Activated T-helper 1 cell treated with Interleukin-2 at 50 U/mL for 16 hours (primary cell): ENCODE measurements around the gene VWA3B.
"Not testable (repeated sequence)": the region's sequence is repeated elsewhere in the genome, so short reads cannot be mapped to it uniquely, and the experiment has no call there.

Source experiments
- DNase-seq: peaks from one replicate; pipeline ENCODE4 v3.0.0-alpha.2; 2020; ENCODE audit warnings: low read depth

The VWA3B gene

GRCh38 chr2:98086491-98087446, at the start of gene VWA3B:
TSS of gene VWA3B (plus strand) at chr2:98087167. CDS start at chr2:98093093, 5,926 bp downstream.
- DNase-seq, result no peak

GRCh38 chr2:98037206-98037605, 49.8 kb upstream of the VWA3B start:
- no peak for DNase-seq

GRCh38 chr2:98037666-98038336, 49.2 kb upstream of the VWA3B start:
- DNase-seq, result no peak

GRCh38 chr2:98039085-98039756, 47.7 kb upstream of the VWA3B start:
- DNase-seq, result no peak

- no peak for DNase-seq
These were observed 46.5 kb upstream of the VWA3B start for GRCh38 chr2:98040331-98040939.

GRCh38 chr2:98043101-98043500, 43.9 kb upstream of the VWA3B start:
- no peak for DNase-seq

- DNase-seq, result not testable (repeated sequence)
These were observed 42.2 kb upstream of the VWA3B start for GRCh38 chr2:98044730-98045129.

GRCh38 chr2:98050070-98050469, 36.9 kb upstream of the VWA3B start:
- no peak for DNase-seq

GRCh38 chr2:98058191-98058975, 28.6 kb upstream of the VWA3B start:
- no peak for DNase-seq

GRCh38 chr2:98060277-98060676, 26.7 kb upstream of the VWA3B start:
- DNase-seq, result no peak

GRCh38 chr2:98063291-98063854, 23.6 kb upstream of the VWA3B start:
- no peak for DNase-seq

- no peak for DNase-seq
These were observed 21.2 kb upstream of the VWA3B start for GRCh38 chr2:98065808-98066207.

- DNase-seq, result no peak
These were observed 19.8 kb upstream of the VWA3B start for GRCh38 chr2:98067160-98067559.

- no peak for DNase-seq
These were observed 16.9 kb upstream of the VWA3B start for GRCh38 chr2:98070081-98070480.

GRCh38 chr2:98072442-98072841, 14.5 kb upstream of the VWA3B start:
- DNase-seq, result no peak

- DNase-seq, result no peak
These were observed 8.3 kb upstream of the VWA3B start for GRCh38 chr2:98078701-98079100.

- DNase-seq, result no peak
These were observed 2.7 kb upstream of the VWA3B start for GRCh38 chr2:98084151-98084868.

GRCh38 chr2:98084869-98085238, 2.1 kb upstream of the VWA3B start:
- no peak for DNase-seq

- DNase-seq, result no peak
These were observed 1.3 kb upstream of the VWA3B start for GRCh38 chr2:98085649-98086048.

- no peak for DNase-seq
These were observed 567 bp downstream of the VWA3B start for GRCh38 chr2:98087447-98088020.
